ENCODE measurements around the gene GNE.

The GNE gene

GRCh38 chr9:36170531-36170930 lies 87.7 kb downstream of the GNE start:
- TF ChIP-seq CTCF (IDR thresholded peaks at IDR 0.05; ENCODE audit: low read depth, low read length): no peak
- DNase-seq (ENCODE audit: low read depth in 2 of 2): no peak
- H3K4me3 ChIP-seq (replicated peaks in 1 of 2; ENCODE audit: low read depth in 2 of 2, low read length in 2 of 2): no peak overlapping the region

- DNase-seq (ENCODE audit: low read depth in 2 of 2): no peak
- no peak for TF ChIP-seq CTCF (IDR thresholded peaks at IDR 0.05; ENCODE audit: low read depth, low read length)
- H3K4me3 ChIP-seq (replicated peaks in 1 of 2; ENCODE audit: low read depth in 2 of 2, low read length in 2 of 2): no peak overlapping the region
These were observed 88.5 kb downstream of the GNE start for GRCh38 chr9:36169708-36170107.

- no peak for DNase-seq (ENCODE audit: low read depth in 2 of 2)
- TF ChIP-seq CTCF (IDR thresholded peaks at IDR 0.05; ENCODE audit: low read depth, low read length): no peak
- H3K4me3 ChIP-seq (replicated peaks in 1 of 2; ENCODE audit: low read depth in 2 of 2, low read length in 2 of 2): no peak within 1 kb of the TSS
These were observed 89.1 kb downstream of the GNE start, which contains the start of gene CCIN for GRCh38 chr9:36169166-36169565. TSS of gene CCIN (plus strand) at chr9:36169388. CDS start at chr9:36169503, 115 bp downstream.

- peak; percentile 82 to 85 for DNase-seq (ENCODE audit: low read depth in 2 of 2)
These were observed 91.9 kb downstream of the GNE start for GRCh38 chr9:36166168-36166927.

GRCh38 chr9:36165826-36166167 lies 92.5 kb downstream of the GNE start:
- peak overlapping the region in 1 of 2 donors; percentile 52 for H3K4me3 ChIP-seq (replicated peaks in 1 of 2; ENCODE audit: low read depth in 2 of 2, low read length in 2 of 2)
- DNase-seq (ENCODE audit: low read depth in 2 of 2): peak; percentile 41 to 69
- no peak for TF ChIP-seq CTCF (IDR thresholded peaks at IDR 0.05; ENCODE audit: low read depth, low read length)

More at GRCh38 chr9:36166168-36166927, 91.9 kb downstream of the GNE start:
- peak overlapping the region; percentile 50 to 52 for H3K4me3 ChIP-seq (replicated peaks in 1 of 2; ENCODE audit: low read depth in 2 of 2, low read length in 2 of 2)
- peak; percentile 57 for TF ChIP-seq CTCF (IDR thresholded peaks at IDR 0.05; ENCODE audit: low read depth, low read length)

GRCh38 chr9:36164989-36165388 lies 93.3 kb downstream of the GNE start:
- no peak overlapping the region for H3K4me3 ChIP-seq (replicated peaks in 1 of 2; ENCODE audit: low read depth in 2 of 2, low read length in 2 of 2)
- TF ChIP-seq CTCF (IDR thresholded peaks at IDR 0.05; ENCODE audit: low read depth, low read length): no peak
- no peak for DNase-seq (ENCODE audit: low read depth in 2 of 2)

Data from cardiac fibroblast (primary cell).